ENCODE measurements around the gene SLC26A6.

Gene SLC26A6

GRCh38 chr3:48631516-48632448 lies 3.5 kb downstream of the SLC26A6 start:
- no peak for DNase-seq

DNA sequence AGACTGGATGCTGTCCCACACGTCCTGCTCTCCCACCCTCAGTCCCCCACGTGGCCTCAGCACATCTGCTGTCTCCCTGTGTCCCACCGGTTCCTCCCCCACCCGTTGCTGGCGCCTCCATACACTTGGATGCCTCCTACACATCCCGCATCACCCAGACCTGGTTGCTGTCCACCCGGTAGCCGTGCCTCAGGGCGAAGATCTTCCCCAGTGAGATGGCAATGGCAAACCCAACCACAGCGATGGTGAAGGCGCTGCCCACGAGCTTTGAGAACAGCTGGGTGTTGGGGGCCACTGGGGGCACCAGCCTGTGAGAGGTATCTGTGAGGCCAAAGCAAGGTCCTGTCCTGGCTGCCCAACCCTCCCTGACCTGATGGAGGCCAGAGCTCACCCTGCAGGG lies 4.4 kb downstream of the SLC26A6 start:
- DNase-seq, result no peak

DNA sequence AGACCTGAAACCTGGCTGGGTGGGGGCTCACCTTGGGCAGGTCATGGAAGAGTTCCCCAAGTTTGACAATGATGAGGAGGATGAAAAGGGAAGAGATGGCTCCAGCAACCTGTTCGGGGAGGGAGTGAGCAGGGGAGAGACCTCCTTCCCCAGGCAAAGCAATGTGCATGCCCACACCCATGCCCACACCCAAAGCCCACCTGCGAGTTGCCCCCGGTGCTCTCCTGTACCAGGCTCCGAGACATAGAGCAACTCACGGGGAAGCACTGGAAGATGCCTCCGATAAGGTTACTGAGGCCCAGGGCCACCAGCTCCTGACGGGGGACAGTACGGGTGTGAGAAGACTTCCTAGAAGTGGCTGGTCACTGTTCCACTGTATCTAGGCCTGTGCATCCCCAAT lies 4.9 kb downstream of the SLC26A6 start:
- DNase-seq, result no peak

- DNase-seq, result no peak
Measured at GRCh38 chr3:48629894-48630293, 5.4 kb downstream of the SLC26A6 start.

GRCh38 chr3:48628277-48629017 lies 6.8 kb downstream of the SLC26A6 start:
- DNase-seq, result no peak

DNA sequence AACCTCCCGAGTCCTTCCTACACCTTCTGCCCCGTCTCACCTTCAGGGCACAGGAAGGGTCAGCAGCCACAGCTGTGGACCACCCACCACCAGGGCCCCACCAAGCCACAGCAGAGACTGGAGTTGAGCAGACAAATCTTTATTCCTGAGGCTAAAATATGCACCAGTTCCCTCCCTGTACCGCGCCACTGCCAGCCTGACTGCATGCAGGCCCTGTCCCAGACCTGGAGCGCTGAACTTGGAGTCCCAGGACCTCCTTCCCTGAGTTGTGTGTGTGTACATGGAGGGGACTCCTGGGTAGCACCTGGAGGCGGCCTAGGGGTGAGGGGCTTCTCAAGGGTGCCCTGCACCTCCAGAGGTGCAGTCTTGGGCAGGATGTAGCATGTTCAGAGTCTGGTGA lies 9.7 kb downstream of the SLC26A6 start:
- no peak for DNase-seq

DNA sequence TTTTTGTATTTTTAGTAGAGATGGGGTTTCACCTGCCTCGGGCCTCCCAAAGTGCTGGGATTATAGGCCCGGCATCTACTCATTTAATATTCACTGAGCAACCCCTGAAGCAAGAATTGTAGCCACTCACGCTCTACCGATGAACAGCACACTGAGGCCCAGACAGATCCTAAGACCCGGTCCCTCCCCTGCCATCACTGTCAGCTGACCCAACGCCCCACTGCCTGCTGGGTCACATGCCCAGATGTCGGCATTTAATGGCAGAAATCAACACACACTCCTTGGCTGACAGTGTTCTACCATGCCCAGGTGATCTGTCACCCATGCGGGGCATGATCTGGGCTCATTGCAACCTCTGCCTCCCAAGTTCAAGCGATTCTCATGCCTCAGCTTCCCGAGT lies 10.5 kb downstream of the SLC26A6 start:
- DNase-seq, result no peak

- DNase-seq, result no peak
Measured at GRCh38 chr3:48623851-48624547, 11.3 kb downstream of the SLC26A6 start.

DNA sequence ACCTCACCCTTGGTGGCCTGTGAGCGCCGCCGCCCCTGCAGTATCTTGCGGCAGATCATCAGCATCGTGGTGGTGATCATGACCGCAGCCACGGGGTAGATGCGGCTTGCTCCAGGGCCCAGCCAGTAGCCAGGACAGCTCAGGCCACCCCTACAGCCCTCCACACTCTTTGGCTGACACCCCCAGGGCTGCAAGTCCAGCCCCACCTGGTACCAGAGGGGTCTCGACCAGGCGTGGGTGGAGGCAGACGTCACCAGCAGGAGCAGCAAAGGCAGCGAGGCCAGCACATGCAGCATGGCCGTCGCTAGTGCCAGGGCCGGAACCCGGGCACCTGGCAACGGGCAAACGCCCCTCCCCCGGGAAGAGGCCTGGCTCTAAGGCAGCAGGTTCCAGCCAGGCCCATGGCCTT lies 13.8 kb downstream of the SLC26A6 start, which contains the start of gene TMEM89:
TMEM89 (minus strand) TSS at position 309 of the 409 bp plus-strand sequence; CDS start at position 296, 13 bp downstream.
- DNase-seq, result no peak

GRCh38 chr3:48619541-48620524 lies 15.4 kb downstream of the SLC26A6 start:
- DNase-seq, result no peak

- no peak for DNase-seq
Measured at GRCh38 chr3:48617559-48617958, 17.7 kb downstream of the SLC26A6 start.

DNA sequence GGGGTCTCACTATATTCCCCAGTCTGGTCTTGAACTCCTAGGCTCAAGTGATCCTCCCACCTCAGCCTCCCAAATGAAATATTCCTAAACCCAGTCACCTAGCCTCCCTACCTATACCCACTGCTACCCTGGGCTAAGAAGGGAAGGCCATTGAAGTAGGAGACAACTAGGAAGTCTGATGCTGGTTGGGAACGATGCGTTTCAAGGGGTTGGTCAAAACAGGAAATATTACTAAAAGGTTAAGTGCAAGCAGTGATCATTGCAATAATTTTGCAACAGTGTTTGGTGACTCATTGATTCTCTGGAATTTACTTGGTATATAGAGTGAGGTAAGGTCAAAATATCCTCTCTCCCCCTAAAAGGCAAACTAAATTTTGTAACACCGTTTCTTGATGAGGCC lies 21.2 kb downstream of the SLC26A6 start:
- no peak for DNase-seq

DNA sequence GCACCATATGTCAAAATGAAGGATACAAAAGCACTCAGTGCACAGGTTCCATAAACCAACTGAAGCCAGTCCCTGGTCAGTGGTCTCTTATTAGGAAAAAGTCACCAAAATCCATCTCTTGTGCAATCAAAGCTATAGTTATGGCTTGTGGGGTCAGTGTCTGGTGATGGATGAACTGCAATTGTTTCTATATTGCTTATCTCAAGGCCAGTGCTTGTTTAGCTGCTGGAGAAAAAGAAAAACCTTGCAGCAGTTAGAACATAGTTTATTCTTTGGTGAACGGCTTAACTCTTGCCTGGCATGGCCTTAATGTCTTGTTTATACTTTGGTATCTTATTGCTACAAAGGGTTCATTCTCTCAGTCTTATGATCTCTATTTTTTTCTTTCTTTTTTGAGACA lies 23.0 kb downstream of the SLC26A6 start:
- DNase-seq, result no peak

DNA sequence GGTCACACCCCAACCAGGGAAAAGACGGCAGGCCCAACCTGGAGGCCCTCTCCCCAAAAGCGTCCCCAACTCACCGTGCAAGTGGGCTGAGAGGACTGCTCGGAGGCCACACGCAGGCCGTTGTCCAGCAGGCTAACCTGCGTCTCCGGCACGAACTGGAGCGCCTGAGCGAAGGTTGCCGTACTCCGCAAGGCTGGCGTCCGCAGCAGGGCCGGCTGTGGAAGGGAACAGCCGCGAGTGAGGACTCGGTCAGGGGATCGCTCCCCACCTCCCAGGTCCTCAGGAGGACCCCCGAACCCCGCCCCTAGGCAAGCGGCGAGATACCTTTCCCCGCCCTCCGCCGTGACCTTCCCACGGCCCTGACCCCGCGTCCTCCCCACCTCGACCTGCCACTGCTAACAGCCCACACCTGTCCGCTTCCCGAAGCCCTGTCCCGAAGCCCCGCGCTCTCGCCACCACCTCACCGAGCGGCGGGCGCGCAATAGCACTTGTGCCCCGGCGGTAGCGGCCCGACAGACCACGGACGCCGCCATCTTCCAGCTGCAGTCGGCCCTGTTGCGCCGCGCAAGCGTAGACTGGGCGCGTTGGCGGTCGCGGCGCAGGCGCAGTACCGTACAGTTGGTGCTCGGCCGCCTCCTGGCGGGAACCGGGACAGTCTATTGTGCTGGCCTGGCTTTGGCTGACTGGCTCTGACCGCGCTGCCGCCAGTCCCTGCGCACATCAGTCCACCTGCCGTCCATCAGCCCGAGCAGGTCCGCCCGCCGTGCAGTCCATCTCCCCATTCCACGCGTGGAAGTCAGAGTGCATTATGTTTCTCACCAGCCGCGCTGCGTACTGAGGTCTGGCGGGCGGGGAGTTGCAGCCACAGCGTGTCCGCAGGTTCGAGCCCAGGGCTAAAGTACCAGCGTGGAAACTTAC lies 25.9 kb downstream of the SLC26A6 start, which contains the start of gene UQCRC1:
UQCRC1 (minus strand) TSS at position 559 of the 918 bp plus-strand sequence; CDS start at position 533, 26 bp downstream.
- DNase-seq, result peak; percentile 24 to 84

- DNase-seq, result no peak
Measured at GRCh38 chr3:48607519-48607918, 27.7 kb downstream of the SLC26A6 start.

DNA sequence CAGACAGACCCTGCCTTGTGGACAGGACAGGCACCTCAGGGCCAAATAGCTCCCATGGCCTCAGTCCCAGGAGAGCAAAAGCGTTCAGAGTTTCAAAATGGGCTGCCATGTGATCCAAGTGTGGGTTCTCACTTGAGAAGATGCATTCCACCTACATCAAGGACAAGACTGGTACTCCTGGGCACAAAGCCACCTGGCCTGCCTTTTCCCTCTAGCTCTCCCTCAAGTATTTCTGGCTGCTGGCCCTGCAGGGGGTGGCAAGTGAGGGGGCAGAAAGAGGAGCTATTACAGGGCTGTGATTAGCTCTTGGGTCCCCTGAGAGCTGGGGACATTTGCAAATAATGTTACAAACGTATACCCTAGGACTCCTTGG lies 33.7 kb downstream of the SLC26A6 start:
- DNase-seq, result no peak

- no peak for DNase-seq
Measured at GRCh38 chr3:48600711-48601621, 34.3 kb downstream of the SLC26A6 start.

DNA sequence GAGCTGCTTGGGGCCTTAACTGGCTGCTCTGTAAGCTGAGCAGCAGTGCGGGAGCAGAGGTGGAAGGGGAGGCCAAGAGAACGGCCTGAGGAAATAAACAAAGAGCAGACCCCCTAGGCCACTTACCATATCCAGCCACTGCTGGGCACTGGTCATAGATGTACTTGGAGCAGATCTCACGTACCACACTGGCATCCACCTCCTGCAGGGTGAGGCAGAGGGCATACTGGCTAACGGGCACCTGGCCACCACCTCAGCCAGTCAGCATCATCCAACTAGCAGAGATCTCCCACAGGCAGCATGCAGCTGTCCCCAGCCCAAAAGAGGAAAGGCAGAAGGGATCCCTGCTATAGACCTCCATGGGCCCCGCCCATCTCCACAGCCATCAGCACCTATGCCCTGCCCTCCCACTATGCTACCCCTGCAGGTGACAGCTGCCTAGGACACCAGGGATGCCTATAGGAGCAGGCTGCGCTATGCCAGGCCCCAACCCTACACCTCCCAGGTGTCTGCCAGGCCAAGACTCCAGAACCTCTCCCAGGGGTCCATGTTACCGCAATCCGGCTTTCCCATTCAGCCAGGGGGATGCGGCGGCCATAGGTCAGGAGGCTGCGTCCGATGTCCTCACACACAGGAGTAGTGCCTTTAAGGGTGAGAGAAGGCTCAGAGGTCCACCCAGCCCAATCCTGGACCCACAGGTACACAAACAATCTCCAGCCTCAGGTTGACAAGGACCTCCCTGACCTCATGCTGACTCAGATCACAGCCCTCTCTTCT lies 35.6 kb downstream of the SLC26A6 start:
- DNase-seq, result no peak

DNA sequence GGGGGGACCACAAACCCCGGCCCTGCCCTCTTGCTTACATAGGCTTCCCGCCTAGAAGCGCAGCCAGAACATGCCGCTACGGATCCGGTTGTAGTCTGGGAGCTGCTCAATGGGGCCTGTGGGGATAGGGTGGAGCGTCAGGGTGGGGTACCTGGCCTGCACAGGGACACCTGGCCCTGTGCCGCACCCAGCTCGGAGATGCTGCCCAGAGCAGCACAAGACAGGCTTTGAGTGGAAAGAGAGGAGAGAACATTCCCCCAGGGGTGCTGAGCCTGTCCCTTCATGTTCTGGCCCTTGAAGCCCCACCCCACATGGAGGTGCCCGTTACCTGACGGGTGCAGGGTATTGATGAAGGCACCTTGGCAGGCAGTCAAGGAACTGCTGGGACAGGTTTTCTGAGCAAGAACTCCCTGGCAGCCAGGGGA lies 36.2 kb downstream of the SLC26A6 start:
- DNase-seq, result no peak
